Retinal pigment epithelial cell (primary cell): ENCODE measurements around the gene MXD4.

ENCODE experiments used
- DNase-seq: peaks from one replicate; pipeline ENCODE4 v3.0.0-alpha.2; 2010; ENCODE audit warnings: low read depth
- H3K4me3 ChIP-seq: 2 replicates; pipeline ENCODE4 v1.5.1; 2011; ENCODE audit warnings: mild to moderate bottlenecking, low read length, control low read depth, moderate library complexity
- TF ChIP-seq, protein P1 (sequence below): conservative IDR thresholded peaks from 2 replicates; pipeline ENCODE4 v1.5.1; 2011; ENCODE audit warnings: low read depth, low read length, control low read depth, inconsistent platforms

The MXD4 gene

GRCh38 chr4:2248821-2249261 lies 13.1 kb downstream of the MXD4 start:
- no peak overlapping the region for H3K4me3 ChIP-seq
- DNase-seq, result no peak
- TF ChIP-seq, protein P1, sequence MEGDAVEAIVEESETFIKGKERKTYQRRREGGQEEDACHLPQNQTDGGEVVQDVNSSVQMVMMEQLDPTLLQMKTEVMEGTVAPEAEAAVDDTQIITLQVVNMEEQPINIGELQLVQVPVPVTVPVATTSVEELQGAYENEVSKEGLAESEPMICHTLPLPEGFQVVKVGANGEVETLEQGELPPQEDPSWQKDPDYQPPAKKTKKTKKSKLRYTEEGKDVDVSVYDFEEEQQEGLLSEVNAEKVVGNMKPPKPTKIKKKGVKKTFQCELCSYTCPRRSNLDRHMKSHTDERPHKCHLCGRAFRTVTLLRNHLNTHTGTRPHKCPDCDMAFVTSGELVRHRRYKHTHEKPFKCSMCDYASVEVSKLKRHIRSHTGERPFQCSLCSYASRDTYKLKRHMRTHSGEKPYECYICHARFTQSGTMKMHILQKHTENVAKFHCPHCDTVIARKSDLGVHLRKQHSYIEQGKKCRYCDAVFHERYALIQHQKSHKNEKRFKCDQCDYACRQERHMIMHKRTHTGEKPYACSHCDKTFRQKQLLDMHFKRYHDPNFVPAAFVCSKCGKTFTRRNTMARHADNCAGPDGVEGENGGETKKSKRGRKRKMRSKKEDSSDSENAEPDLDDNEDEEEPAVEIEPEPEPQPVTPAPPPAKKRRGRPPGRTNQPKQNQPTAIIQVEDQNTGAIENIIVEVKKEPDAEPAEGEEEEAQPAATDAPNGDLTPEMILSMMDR, result no peak

DNA sequence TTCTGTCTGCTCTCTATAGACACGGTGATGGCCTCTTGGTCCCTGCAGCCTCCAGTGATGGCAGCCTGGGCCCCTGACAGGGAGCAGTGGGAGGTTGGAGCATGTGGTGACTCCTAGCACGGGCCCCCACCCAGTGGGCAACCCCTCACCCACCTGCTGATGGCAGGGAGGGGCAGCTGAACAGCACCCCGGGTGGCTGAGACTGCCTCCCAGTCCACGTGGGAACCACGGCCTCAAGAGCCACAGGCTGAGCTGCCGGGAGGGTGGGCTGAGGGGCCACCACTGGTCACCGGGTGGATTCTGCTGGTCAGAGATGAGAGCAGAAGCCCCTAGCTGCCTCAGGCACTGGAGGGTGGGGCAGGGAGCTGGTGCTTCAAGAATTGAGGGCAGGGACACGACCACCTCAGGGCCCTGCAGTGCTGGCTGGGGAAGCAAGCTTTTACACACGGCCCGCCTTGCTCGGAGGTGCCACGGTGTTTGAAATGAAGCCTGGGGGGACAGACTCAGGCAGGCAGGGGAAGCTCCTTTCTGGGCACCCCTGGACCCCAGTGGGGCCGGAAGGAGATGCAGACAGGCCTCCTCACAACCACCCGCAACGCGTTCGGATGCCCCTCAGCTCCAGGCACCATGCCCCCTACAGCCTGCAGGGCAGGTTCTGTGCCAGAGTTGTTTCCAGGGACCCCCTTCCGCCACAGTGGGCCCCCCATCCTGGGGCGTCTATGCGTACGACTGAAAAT lies 13.7 kb downstream of the MXD4 start:
- no peak overlapping the region for H3K4me3 ChIP-seq
- no peak for DNase-seq
- TF ChIP-seq, protein P1, result no peak

- DNase-seq, result no peak
- H3K4me3 ChIP-seq, result no peak overlapping the region
- TF ChIP-seq, protein P1, result no peak
Measured at GRCh38 chr4:2247128-2248043, 14.5 kb downstream of the MXD4 start.

DNA sequence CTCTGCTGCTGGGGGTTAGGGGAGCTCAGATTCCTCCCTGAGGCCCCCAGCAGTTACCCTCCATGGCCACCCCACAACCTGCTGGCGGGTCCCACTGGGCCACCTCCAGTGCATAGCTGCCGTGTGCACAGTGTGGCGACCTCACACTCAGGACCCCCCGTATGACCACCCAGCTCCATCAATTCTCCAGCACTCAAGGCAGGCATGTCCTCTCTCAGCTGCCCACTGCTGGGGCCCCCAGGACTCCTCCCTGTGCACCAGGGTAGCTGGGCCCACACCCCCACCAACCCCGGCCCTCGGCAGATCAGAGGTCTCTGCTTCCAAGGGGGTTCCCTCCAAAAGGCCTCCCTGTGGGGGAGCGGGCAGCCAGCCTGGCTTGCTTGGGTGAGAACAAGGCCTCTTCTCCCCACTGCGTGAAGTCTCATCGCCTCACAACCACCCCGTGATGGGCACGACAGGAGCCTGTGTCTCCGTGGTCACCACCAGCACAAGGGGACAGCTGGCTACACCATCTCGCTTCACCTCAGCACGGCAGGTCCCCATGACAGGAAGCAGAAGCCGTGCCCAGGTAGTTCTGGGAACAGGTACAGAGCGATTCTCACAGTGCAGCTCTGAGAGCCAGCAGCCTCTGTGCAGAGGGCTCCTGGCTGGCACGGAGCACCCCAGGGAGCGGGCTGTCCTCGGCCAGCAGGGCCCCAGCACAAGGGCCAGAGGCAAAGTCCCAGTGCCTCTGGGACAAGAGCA lies 15.4 kb downstream of the MXD4 start:
- TF ChIP-seq, protein P1, result no peak
- DNase-seq, result no peak
- no peak overlapping the region for H3K4me3 ChIP-seq

DNA sequence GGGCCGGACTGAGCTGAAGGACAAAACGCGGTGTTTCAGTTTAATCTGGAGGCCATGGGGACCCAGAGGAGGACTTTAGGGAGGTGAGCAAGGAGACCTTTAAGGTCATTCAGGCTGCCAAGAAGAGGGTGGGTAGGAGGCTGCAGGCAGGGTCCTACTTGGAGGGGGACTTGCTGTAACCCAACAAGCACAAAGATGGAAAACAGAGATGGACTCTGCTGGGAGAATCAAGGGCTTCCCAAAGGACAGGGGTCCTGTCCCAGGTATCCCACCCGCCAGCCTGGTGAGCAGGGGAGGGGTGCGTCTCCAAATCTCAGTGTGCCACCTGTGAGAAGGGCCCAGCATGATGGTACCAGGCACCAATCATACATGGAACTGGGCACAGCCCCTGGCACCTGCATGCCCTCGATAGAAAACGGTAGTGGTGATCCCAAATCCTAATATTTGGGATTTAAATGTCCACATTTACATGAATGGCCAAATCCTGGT lies 16.1 kb downstream of the MXD4 start:
- TF ChIP-seq, protein P1, result no peak
- no peak for DNase-seq
- no peak overlapping the region for H3K4me3 ChIP-seq

GRCh38 chr4:2245057-2245786 lies 16.7 kb downstream of the MXD4 start:
- DNase-seq, result no peak
- no peak overlapping the region for H3K4me3 ChIP-seq
- TF ChIP-seq, protein P1, result no peak
